Loucy (cell line): ENCODE data around the gene APOL5.

ENCODE experiments used
- H2AFZ ChIP-seq: fragments of 200-600 bp; sonication (generic); 2 replicates; pipeline ENCODE4 v1.6.0; 2016; ENCODE audit warnings: antibody characterized with exemption, mild to moderate bottlenecking, low read length, moderate library complexity
- H3F3A ChIP-seq: fragments of 200-600 bp; 2 replicates; pipeline ENCODE4 v1.6.0; 2016; ENCODE audit warnings: antibody characterized with exemption, low read depth, mild to moderate bottlenecking
- H3K27me3 ChIP-seq: fragments of 200-600 bp; sonication (generic); 2 replicates; pipeline ENCODE4 v1.6.1; 2014; ENCODE audit warnings: low read length, mild to moderate bottlenecking; ENCODE audit not compliant: insufficient read depth, poor library complexity, severe bottlenecking
- H3K36me3 ChIP-seq: fragments of 200-600 bp; sonication (generic); 2 replicates; pipeline ENCODE4 v1.6.1; 2016; ENCODE audit warnings: low read length; ENCODE audit not compliant: insufficient read depth
- H3K4me1 ChIP-seq: fragments of 200-600 bp; sonication (generic); 2 replicates; pipeline ENCODE4 v1.5.1; 2014; ENCODE audit warnings: low read length, mild to moderate bottlenecking; ENCODE audit not compliant: insufficient read depth, poor library complexity, severe bottlenecking
- H3K4me2 ChIP-seq: fragments of 200-600 bp; sonication (generic); 2 replicates; pipeline ENCODE4 v1.6.0; 2014; ENCODE audit warnings: antibody characterized with exemption, low read length, low read depth, mild to moderate bottlenecking; ENCODE audit not compliant: poor library complexity, severe bottlenecking
- H3K4me3 ChIP-seq: fragments of 200-600 bp; sonication (generic); 2 replicates; pipeline ENCODE4 v1.5.1; 2014; ENCODE audit warnings: low read length, mild to moderate bottlenecking, mixed read lengths; ENCODE audit not compliant: poor library complexity, severe bottlenecking
- H3K79me2 ChIP-seq: fragments of 200-600 bp; sonication (generic); 2 replicates; pipeline ENCODE4 v1.6.1; 2014; ENCODE audit warnings: low read length; ENCODE audit not compliant: insufficient read depth
- H3K9ac ChIP-seq: fragments of 200-600 bp; sonication (generic); 2 replicates; pipeline ENCODE4 v1.6.0; 2014; ENCODE audit warnings: mild to moderate bottlenecking, low read depth, low read length, moderate library complexity; ENCODE audit not compliant: poor library complexity, severe bottlenecking
- H3K9me2 ChIP-seq: fragments of 200-600 bp; sonication (generic); replicated peaks from 2 replicates; pipeline ENCODE4 v1.6.1; 2016; ENCODE audit warnings: low read depth, low read length, mixed read lengths
- H3K9me3 ChIP-seq: fragments of 200-600 bp; sonication (generic); 2 replicates; pipeline ENCODE4 v1.6.1; 2014; ENCODE audit warnings: mild to moderate bottlenecking, antibody characterized with exemption, low read length, low read depth; ENCODE audit not compliant: insufficient read depth
- H4K20me1 ChIP-seq: fragments of 200-600 bp; sonication (generic); 2 replicates; pipeline ENCODE4 v1.6.0; 2014; ENCODE audit warnings: antibody characterized with exemption, low read length, mild to moderate bottlenecking; ENCODE audit not compliant: insufficient read depth, poor library complexity, severe bottlenecking
- CTCF ChIP-seq: fragments of 200-600 bp; sonication (generic); conservative IDR thresholded peaks from 2 replicates; pipeline ENCODE4 v1.5.1; 2014; ENCODE audit warnings: mild to moderate bottlenecking, antibody characterized with exemption, low read length
- EZH2phosphoT487 ChIP-seq: fragments of 200-600 bp; IDR thresholded peaks from 2 replicates; pipeline ENCODE4 v1.6.1; 2018; ENCODE audit warnings: antibody characterized with exemption, mild to moderate bottlenecking, moderate library complexity, borderline replicate concordance

Gene APOL5

DNA sequence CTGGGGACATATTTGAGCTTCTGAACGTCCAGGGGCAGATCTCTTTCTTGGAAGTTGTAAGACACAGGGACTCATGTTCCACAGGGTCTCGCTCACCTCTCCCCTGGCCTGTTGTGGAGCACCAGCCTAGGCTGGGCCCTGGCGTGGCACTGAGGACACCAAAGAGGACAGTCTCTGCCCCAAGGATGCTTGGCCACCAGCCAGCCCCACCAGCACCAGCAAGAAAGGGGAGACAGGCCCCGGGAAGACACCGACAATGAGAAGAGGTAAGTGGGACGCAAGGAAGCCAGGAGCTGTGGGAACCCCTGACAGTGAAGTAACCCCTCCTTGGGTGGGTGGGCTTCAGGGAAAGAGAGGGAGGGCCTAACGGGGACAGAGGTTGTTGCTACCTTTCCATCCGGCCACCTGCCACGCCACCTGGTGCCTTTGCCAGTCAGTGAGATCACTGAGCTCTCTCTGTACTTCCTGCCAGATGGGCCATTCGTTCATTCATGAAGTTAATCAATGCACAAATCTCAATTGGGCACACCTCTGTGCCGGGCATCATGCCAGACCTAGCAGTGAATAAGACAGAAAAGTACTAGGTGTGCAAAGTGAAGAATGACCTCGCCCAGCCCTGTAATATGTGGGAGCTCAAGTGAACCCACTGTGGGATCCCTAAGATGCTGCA lies 11.1 kb downstream of the APOL5 start:
- no peaks in the 10 kb centered on the region for H3K9me3 ChIP-seq
- no peaks in the 10 kb centered on the region for H3K27me3 ChIP-seq
- H4K20me1 ChIP-seq, result no peaks in the 10 kb centered on the region
- no peak overlapping the region for H3K4me3 ChIP-seq
- no peaks in the 10 kb centered on the region for H3F3A ChIP-seq
- H2AFZ ChIP-seq, result no peak overlapping the region
- H3K79me2 ChIP-seq, result no peaks in the 10 kb centered on the region
- H3K9me2 ChIP-seq, result no peaks in the 10 kb centered on the region
- H3K4me1 ChIP-seq, result peaks cover 4% of the 10 kb centered on the region
- no peak overlapping the region for H3K4me2 ChIP-seq
- no peaks in the 10 kb centered on the region for H3K36me3 ChIP-seq
- TF ChIP-seq CTCF (no peak), EZH2phosphoT487 (no peak)
- no peak overlapping the region for H3K9ac ChIP-seq

GRCh38 chr22:35729309-35729698 lies 11.6 kb downstream of the APOL5 start:
- Histone ChIP-seq H3K27me3 (no peaks in the 10 kb centered on the region), H3K9me3 (no peaks in the 10 kb centered on the region), H3K9me2 (no peaks in the 10 kb centered on the region), H2AFZ (no peak overlapping the region), H3K4me2 (no peak overlapping the region), H4K20me1 (no peaks in the 10 kb centered on the region), H3K4me3 (no peak overlapping the region), H3K9ac (no peak overlapping the region), H3K79me2 (no peaks in the 10 kb centered on the region), H3K4me1 (peaks cover 4% of the 10 kb centered on the region), H3K36me3 (no peaks in the 10 kb centered on the region), H3F3A (no peaks in the 10 kb centered on the region)
- no peak for TF ChIP-seq EZH2phosphoT487

GRCh38 chr22:35731321-35731720 lies 13.6 kb downstream of the APOL5 start:
- no peaks in the 10 kb centered on the region for H3K4me1 ChIP-seq

More at GRCh38 chr22:35731321-35731720, 13.6 kb downstream of the APOL5 start:
- Histone ChIP-seq H3K9me2 (no peaks in the 10 kb centered on the region), H3F3A (no peaks in the 10 kb centered on the region), H3K4me3 (no peak overlapping the region), H3K4me2 (no peak overlapping the region), H4K20me1 (no peaks in the 10 kb centered on the region), H3K79me2 (no peaks in the 10 kb centered on the region), H3K9ac (no peak overlapping the region), H2AFZ (no peak overlapping the region), H3K27me3 (no peaks in the 10 kb centered on the region), H3K9me3 (no peaks in the 10 kb centered on the region), H3K36me3 (no peaks in the 10 kb centered on the region)
- TF ChIP-seq CTCF (no peak), EZH2phosphoT487 (no peak)
